ENCODE measurements around the gene GHITM. TPM values are rescaled to one million over a fixed set of nuclear protein-coding genes. Genes with fewer than 3 reads are reported as not detected.

Gene GHITM
- total RNA-seq, 2 donors from 2014 or later: 84.5 to 85.8 TPM

- no peak overlapping the region for H3K27ac Mint-ChIP-seq
- peaks cover 71% of the 10 kb centered on the region for H3K27me3 ChIP-seq (ENCODE audit: control insufficient read depth, insufficient read depth, low read length, poor library complexity, severe bottlenecking)
Measured at GRCh38 chr10:84197643-84198042, 58.3 kb downstream of the GHITM start.

GRCh38 chr10:84198206-84198915 lies 59.1 kb downstream of the GHITM start:
- H3K27me3 ChIP-seq (ENCODE audit: control insufficient read depth, insufficient read depth, low read length, poor library complexity, severe bottlenecking): peaks cover 64% of the 10 kb centered on the region
- peaks cover 55% of the 10 kb centered on the region for H3K27me3 Mint-ChIP-seq (ENCODE audit: insufficient read depth)
- H3K9me3 ChIP-seq (ENCODE audit: control insufficient read depth, low read length): no peaks in the 10 kb centered on the region
- H3K9me3 Mint-ChIP-seq: no peaks in the 10 kb centered on the region
- no peak overlapping the region for H3K9ac ChIP-seq (ENCODE audit: extremely low read depth, low read length, poor library complexity, severe bottlenecking)
- H3K36me3 ChIP-seq (ENCODE audit: control insufficient read depth, insufficient read depth, low read length): no peaks in the 10 kb centered on the region
- no peak overlapping the region for H3K4me3 Mint-ChIP-seq
- no peak overlapping the region for H3K27ac ChIP-seq (ENCODE audit: low read depth, low read length)
- DNase-seq: no peak
- peaks cover 11% of the 10 kb centered on the region for H3K4me1 Mint-ChIP-seq
- H3K4me3 ChIP-seq (ENCODE audit: low read length): no peak overlapping the region
- H3K36me3 Mint-ChIP-seq (ENCODE audit: low read depth): no peaks in the 10 kb centered on the region
- no peak for TF ChIP-seq CTCF (conservative IDR thresholded peaks at IDR 0.05)
- no peaks in the 10 kb centered on the region for H3K4me1 ChIP-seq (ENCODE audit: control insufficient read depth, insufficient read depth, low read length)
- WGBS, 2 experiments (ENCODE audit: insufficient coverage in 1 of 2, insufficient read length in 1 of 2): 86 to 92% methylated on average over 1 to 7 of the region's 7 CpGs
- no peak overlapping the region for H3K27ac Mint-ChIP-seq

More at GRCh38 chr10:84197643-84198042, 58.3 kb downstream of the GHITM start:
- H3K36me3 ChIP-seq (ENCODE audit: control insufficient read depth, insufficient read depth, low read length): no peaks in the 10 kb centered on the region
- H3K36me3 Mint-ChIP-seq (ENCODE audit: low read depth): no peaks in the 10 kb centered on the region
- no peak overlapping the region for H3K4me3 Mint-ChIP-seq
- no peak overlapping the region for H3K4me3 ChIP-seq (ENCODE audit: low read length)
- no peak for TF ChIP-seq CTCF (conservative IDR thresholded peaks at IDR 0.05)
- peaks cover 62% of the 10 kb centered on the region for H3K27me3 Mint-ChIP-seq (ENCODE audit: insufficient read depth)
- no peak overlapping the region for H3K9ac ChIP-seq (ENCODE audit: extremely low read depth, low read length, poor library complexity, severe bottlenecking)
- no peaks in the 10 kb centered on the region for H3K4me1 ChIP-seq (ENCODE audit: control insufficient read depth, insufficient read depth, low read length)
- peaks cover 11% of the 10 kb centered on the region for H3K4me1 Mint-ChIP-seq
- 91 to 93% methylated on average over 3 to 5 of the region's 5 CpGs for WGBS, 2 experiments (ENCODE audit: insufficient coverage in 1 of 2, insufficient read length in 1 of 2)
- no peaks in the 10 kb centered on the region for H3K9me3 Mint-ChIP-seq
- DNase-seq: no peak
- H3K27ac ChIP-seq (ENCODE audit: low read depth, low read length): no peak overlapping the region
- no peaks in the 10 kb centered on the region for H3K9me3 ChIP-seq (ENCODE audit: control insufficient read depth, low read length)

- no peaks in the 10 kb centered on the region for H3K9me3 ChIP-seq (ENCODE audit: control insufficient read depth, low read length)
- no peak for TF ChIP-seq CTCF (conservative IDR thresholded peaks at IDR 0.05)
Measured at GRCh38 chr10:84200537-84201243, 61.4 kb downstream of the GHITM start.

More at GRCh38 chr10:84200537-84201243, 61.4 kb downstream of the GHITM start:
- DNase-seq: no peak
- no peak overlapping the region for H3K27ac Mint-ChIP-seq
- H3K27me3 Mint-ChIP-seq (ENCODE audit: insufficient read depth): peaks cover 35% of the 10 kb centered on the region
- Histone ChIP-seq H3K9ac (ENCODE audit: extremely low read depth, low read length, poor library complexity, severe bottlenecking) (no peak overlapping the region), H3K27me3 (ENCODE audit: control insufficient read depth, insufficient read depth, low read length, poor library complexity, severe bottlenecking) (peaks cover 40% of the 10 kb centered on the region), H3K27ac (ENCODE audit: low read depth, low read length) (no peak overlapping the region), H3K4me1 (ENCODE audit: control insufficient read depth, insufficient read depth, low read length) (no peaks in the 10 kb centered on the region), H3K4me3 (ENCODE audit: low read length) (no peak overlapping the region), H3K36me3 (ENCODE audit: control insufficient read depth, insufficient read depth, low read length) (no peaks in the 10 kb centered on the region)
- no peaks in the 10 kb centered on the region for H3K9me3 Mint-ChIP-seq
- 93 to 97% methylated on average over 6 to 11 of the region's 11 CpGs for WGBS, 2 experiments (ENCODE audit: insufficient coverage in 1 of 2, insufficient read length in 1 of 2)
- no peaks in the 10 kb centered on the region for H3K36me3 Mint-ChIP-seq (ENCODE audit: low read depth)
- H3K4me3 Mint-ChIP-seq: no peak overlapping the region
- H3K4me1 Mint-ChIP-seq: peaks cover 10% of the 10 kb centered on the region

Measured in endodermal cell (in vitro differentiated cells).